Neuronal stem cell (in vitro differentiated cells): Measurements from ENCODE around the gene POU3F3.

ENCODE experiments used
- DNase-seq: peaks from one replicate; pipeline ENCODE4 v3.0.0-alpha.2; 2013; ENCODE audit warnings: low spot score
- H2AFZ ChIP-seq: one replicate; pipeline ENCODE4 v1.6.1; 2013; ENCODE audit warnings: mild to moderate bottlenecking, low read length, inconsistent platforms
- H2AK5ac ChIP-seq: 2 replicates; pipeline ENCODE4 v1.6.1; 2013; ENCODE audit warnings: low read depth, mild to moderate bottlenecking, inconsistent platforms, low read length, moderate library complexity, mixed read lengths
- H2BK120ac ChIP-seq: 2 replicates; pipeline ENCODE4 v1.6.1; 2013; ENCODE audit warnings: low read depth, mild to moderate bottlenecking, inconsistent platforms, low read length, moderate library complexity, mixed read lengths
- H2BK12ac ChIP-seq: one replicate; pipeline ENCODE4 v1.6.1; 2013; ENCODE audit warnings: low read length, inconsistent platforms
- H2BK15ac ChIP-seq: 2 replicates; pipeline ENCODE4 v1.6.1; 2013; ENCODE audit warnings: mild to moderate bottlenecking, low read length, inconsistent platforms, mixed read lengths
- H2BK5ac ChIP-seq: one replicate; pipeline ENCODE4 v1.6.1; 2013; ENCODE audit warnings: inconsistent platforms, mild to moderate bottlenecking, low read length, moderate library complexity
- H3K14ac ChIP-seq: one replicate; pipeline ENCODE4 v1.6.1; 2013; ENCODE audit warnings: low read length, inconsistent platforms
- H3K18ac ChIP-seq: 2 replicates; pipeline ENCODE4 v1.6.1; 2013; ENCODE audit warnings: low read length, inconsistent platforms
- H3K23ac ChIP-seq: 2 replicates; pipeline ENCODE4 v1.6.1; 2013; ENCODE audit warnings: low read depth, mild to moderate bottlenecking, mixed read lengths, low read length, inconsistent platforms; ENCODE audit not compliant: poor library complexity
- H3K27ac ChIP-seq: replicated peaks from 3 replicates; pipeline ENCODE4 v1.5.1; 2013; ENCODE audit warnings: low read length, inconsistent platforms
- H3K27me3 ChIP-seq, 3 experiments: 2 replicates each; pipeline ENCODE4 v1.6.1; 2013; ENCODE audit warnings: low read length in 3 of 3, mild to moderate bottlenecking in 2 of 3, inconsistent platforms in 1 of 3, low read depth in 1 of 3, mixed read lengths in 1 of 3, moderate library complexity in 1 of 3; ENCODE audit not compliant: control insufficient read depth in 3 of 3, insufficient read depth in 3 of 3
- H3K36me3 ChIP-seq, 2 donors: replicated peaks in 1 of 2; 2 replicates each; pipeline ENCODE4 v1.6.1; 2013; ENCODE audit warnings: low read length in 2 of 2; ENCODE audit not compliant: control insufficient read depth in 2 of 2, insufficient read depth in 2 of 2
- H3K4ac ChIP-seq: 2 replicates; pipeline ENCODE4 v1.6.1; 2013; ENCODE audit warnings: inconsistent platforms, mild to moderate bottlenecking, low read length, moderate library complexity
- H3K4me1 ChIP-seq, 2 donors: 1 replicate in 1 of 2; 2 replicates in 1 of 2; pipeline ENCODE4 v1.6.1; 2013; ENCODE audit warnings: low read length in 2 of 2, low read depth in 1 of 2; ENCODE audit not compliant: control insufficient read depth in 2 of 2, insufficient read depth in 1 of 2
- H3K4me2 ChIP-seq: one replicate; pipeline ENCODE4 v1.6.1; 2013; ENCODE audit warnings: mild to moderate bottlenecking, low read length, inconsistent platforms; ENCODE audit not compliant: insufficient read depth, poor library complexity, severe bottlenecking
- H3K4me3 ChIP-seq, 2 donors: 2 replicates each; pipeline ENCODE4 v1.5.1; 2013; ENCODE audit warnings: low read length in 2 of 2, mild to moderate bottlenecking in 2 of 2, inconsistent platforms in 1 of 2, moderate library complexity in 1 of 2
- H3K79me1 ChIP-seq: one replicate; pipeline ENCODE4 v1.6.1; 2013; ENCODE audit warnings: low read depth, mild to moderate bottlenecking, inconsistent platforms, low read length, moderate library complexity
- H3K9ac ChIP-seq: one replicate; pipeline ENCODE4 v1.6.1; 2013; ENCODE audit warnings: mild to moderate bottlenecking, low read depth, low read length, inconsistent platforms; ENCODE audit not compliant: poor library complexity
- H3K9me3 ChIP-seq, 2 donors: replicated peaks in 1 of 2; 2 replicates each; pipeline versions ENCODE3 to v1.6.1; 2013; ENCODE audit warnings: low read length in 2 of 2, mild to moderate bottlenecking in 2 of 2, inconsistent platforms in 1 of 2, low read depth in 1 of 2, mixed read lengths in 1 of 2, moderate library complexity in 1 of 2; ENCODE audit not compliant: control insufficient read depth in 2 of 2, insufficient read depth in 1 of 2
- H4K8ac ChIP-seq: one replicate; pipeline ENCODE4 v1.6.1; 2013; ENCODE audit warnings: low read depth, mild to moderate bottlenecking, inconsistent platforms, low read length, moderate library complexity
- H4K91ac ChIP-seq: one replicate; pipeline ENCODE4 v1.6.1; 2013; ENCODE audit warnings: low read length, low read depth, mild to moderate bottlenecking, inconsistent platforms; ENCODE audit not compliant: poor library complexity
- WGBS, 2 donors: extraction: QIAGEN DNeasy Blood & Tissue Kit; methylation state at CpG; one replicate each; pipeline ENCODE4 v1.1.7; 2013; ENCODE audit warnings: missing lambda C conversion rate in 2 of 2, mixed read lengths in 1 of 2; ENCODE audit not compliant: insufficient read length in 2 of 2, insufficient replicate concordance in 1 of 2; ENCODE audit errors: extremely low coverage in 2 of 2; 5-methylcytosine and 5-hydroxymethylcytosine counted together

The POU3F3 gene

DNA sequence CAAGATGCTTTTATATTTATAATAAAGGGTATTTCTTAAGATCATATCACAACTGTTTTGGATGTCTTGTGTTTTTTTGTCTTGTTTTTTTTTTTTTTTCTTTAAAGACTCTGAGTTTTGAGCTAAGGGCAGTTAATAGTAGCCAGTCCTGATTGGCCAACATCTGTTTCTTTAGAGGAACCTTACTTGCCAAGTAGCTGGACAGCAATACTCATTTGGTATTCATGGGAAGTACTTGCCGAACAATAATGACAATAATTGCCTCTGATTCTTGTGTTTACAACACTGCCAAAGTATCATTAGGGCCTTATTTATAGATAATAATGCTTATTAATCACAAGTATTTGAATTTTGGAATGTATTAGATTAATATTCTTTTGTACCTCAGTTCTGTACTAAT lies 17.1 kb upstream of the POU3F3 start:
- no CpG with 5 or more reads among the region's 1 CpG for WGBS, 2 donors
- Histone ChIP-seq H2BK15ac (no peak overlapping the region), H3K4me2 (no peak overlapping the region), H4K91ac (no peak overlapping the region), H3K4ac (no peak overlapping the region), H4K8ac (no peak overlapping the region), H3K36me3 (peaks cover 0 to 64% of the 10 kb centered on the region in 2 donors), H3K4me3 (no peak overlapping the region), H3K14ac (no peak overlapping the region), H2BK12ac (no peak overlapping the region), H3K9me3 (no peaks in the 10 kb centered on the region), H3K23ac (no peak overlapping the region), H3K79me1 (no peaks in the 10 kb centered on the region), H2BK120ac (no peak overlapping the region), H2AFZ (no peak overlapping the region), H2BK5ac (no peak overlapping the region), H3K18ac (no peak overlapping the region), H3K27me3 (no peaks in the 10 kb centered on the region), H2AK5ac (no peak overlapping the region), H3K4me1 (peaks cover 3 to 32% of the 10 kb centered on the region in 2 donors), H3K27ac (no peak overlapping the region), H3K9ac (no peak overlapping the region)
- no peak for DNase-seq

- Histone ChIP-seq H4K91ac (no peak overlapping the region), H2AFZ (no peak overlapping the region), H3K27ac (no peak overlapping the region), H3K4me2 (no peak overlapping the region), H3K27me3 (peaks cover 0 to 14% (median 0%) of the 10 kb centered on the region in 3 experiments), H3K4ac (no peak overlapping the region), H2BK120ac (no peak overlapping the region), H3K9me3 (no peaks in the 10 kb centered on the region), H2BK15ac (no peak overlapping the region), H2BK12ac (no peak overlapping the region), H3K36me3 (peaks cover 0 to 39% of the 10 kb centered on the region in 2 donors), H3K9ac (no peak overlapping the region), H2AK5ac (no peak overlapping the region), H2BK5ac (no peak overlapping the region), H3K18ac (no peak overlapping the region), H3K79me1 (no peaks in the 10 kb centered on the region), H3K4me3 (no peak overlapping the region), H3K4me1 (peaks cover 8 to 32% of the 10 kb centered on the region in 2 donors), H3K23ac (no peak overlapping the region), H4K8ac (no peak overlapping the region), H3K14ac (no peak overlapping the region)
- no CpG with 5 or more reads among the region's 1 CpG for WGBS, 2 donors
- DNase-seq: no peak
Observed at GRCh38 chr2:104840156-104840555, 13.8 kb upstream of the POU3F3 start.

DNA sequence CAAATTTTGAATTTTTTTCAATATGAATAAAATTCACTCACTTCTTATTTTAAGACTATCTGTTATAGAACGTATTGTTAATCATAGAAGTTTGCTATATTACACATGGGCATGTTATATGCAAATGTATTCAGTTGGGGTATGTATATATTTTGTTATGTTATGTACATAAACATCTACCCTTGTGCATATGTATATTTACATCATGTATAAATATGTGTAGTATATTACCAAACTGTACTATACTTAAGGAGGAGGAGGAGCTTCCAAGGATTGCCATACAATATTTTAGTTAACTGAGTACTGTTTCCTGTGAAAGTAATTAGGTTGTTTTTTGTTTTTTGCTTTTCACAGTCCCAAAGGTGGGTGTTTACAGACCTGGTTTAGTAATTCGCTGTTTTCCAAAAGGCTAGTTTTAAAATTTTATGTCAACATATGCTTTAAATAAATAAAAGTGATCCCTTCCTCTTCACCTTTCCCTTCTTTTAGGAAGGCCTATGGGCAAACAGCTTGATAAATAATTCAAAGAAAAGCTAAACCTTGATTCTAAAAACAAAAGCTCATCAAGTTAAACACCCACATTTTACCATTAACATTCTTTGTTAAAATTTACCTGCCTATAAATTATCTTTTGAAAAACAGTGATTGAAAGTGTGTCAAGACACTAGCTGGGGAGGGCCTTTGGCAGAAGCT lies 12.9 kb upstream of the POU3F3 start:
- Histone ChIP-seq H3K9me3 (no peaks in the 10 kb centered on the region), H2AK5ac (no peak overlapping the region), H3K4me3 (no peak overlapping the region), H3K4me1 (peaks cover 12 to 34% of the 10 kb centered on the region in 2 donors), H3K4ac (no peak overlapping the region), H3K23ac (no peak overlapping the region), H3K14ac (no peak overlapping the region), H2AFZ (no peak overlapping the region), H3K36me3 (peaks cover 0 to 32% of the 10 kb centered on the region in 2 donors), H2BK120ac (no peak overlapping the region), H3K79me1 (no peaks in the 10 kb centered on the region), H3K4me2 (no peak overlapping the region), H2BK12ac (no peak overlapping the region), H3K27me3 (peaks cover 0 to 17% (median 0%) of the 10 kb centered on the region in 3 experiments), H3K18ac (no peak overlapping the region), H3K9ac (no peak overlapping the region), H4K8ac (no peak overlapping the region), H3K27ac (no peak overlapping the region), H4K91ac (no peak overlapping the region), H2BK15ac (no peak overlapping the region), H2BK5ac (no peak overlapping the region)
- WGBS, 2 donors: no CpG with 5 or more reads among the region's 2 CpGs
- no peak for DNase-seq

DNA sequence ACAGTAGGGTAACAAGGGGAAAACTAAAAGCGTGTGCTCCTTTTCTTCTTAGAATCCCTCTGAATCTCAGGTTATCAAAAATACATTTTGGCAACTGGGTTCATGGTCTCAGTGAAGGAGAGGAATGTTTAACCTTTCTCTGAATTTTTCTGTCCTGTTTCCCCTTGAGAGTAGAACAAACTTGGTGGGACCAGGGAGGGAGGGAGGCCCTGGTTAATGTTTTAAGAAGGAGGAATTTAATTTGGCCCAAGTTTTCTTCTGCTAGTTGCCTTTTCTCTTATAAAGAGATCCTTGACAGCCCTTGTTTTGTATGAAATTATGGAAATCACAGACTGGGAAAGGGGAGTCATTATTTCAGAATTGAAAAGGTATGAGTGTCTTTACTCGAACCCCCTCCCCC lies 12.2 kb upstream of the POU3F3 start:
- no peak overlapping the region for H3K9ac ChIP-seq
- no peak overlapping the region for H2BK120ac ChIP-seq
- H3K27ac ChIP-seq: no peak overlapping the region
- H3K23ac ChIP-seq: no peak overlapping the region
- H2AK5ac ChIP-seq: no peak overlapping the region
- H4K91ac ChIP-seq: no peak overlapping the region
- H2AFZ ChIP-seq: no peak overlapping the region
- no peak overlapping the region for H2BK5ac ChIP-seq
- H3K27me3 ChIP-seq: peaks cover 0 to 23% (median 0%) of the 10 kb centered on the region in 3 experiments
- no peak for DNase-seq
- WGBS, 2 donors: no CpG with 5 or more reads among the region's 2 CpGs
- H4K8ac ChIP-seq: no peak overlapping the region
- H3K9me3 ChIP-seq: no peaks in the 10 kb centered on the region
- no peak overlapping the region for H3K18ac ChIP-seq
- H2BK15ac ChIP-seq: no peak overlapping the region
- H3K36me3 ChIP-seq: peaks cover 0 to 29% of the 10 kb centered on the region in 2 donors
- H3K4ac ChIP-seq: no peak overlapping the region
- H3K79me1 ChIP-seq: no peaks in the 10 kb centered on the region
- no peak overlapping the region for H2BK12ac ChIP-seq
- peaks cover 13 to 40% of the 10 kb centered on the region in 2 donors for H3K4me1 ChIP-seq
- H3K4me2 ChIP-seq: no peak overlapping the region
- no peak overlapping the region for H3K14ac ChIP-seq
- H3K4me3 ChIP-seq: peak overlapping the region in 1 of 2 donors; percentile 82
